Spleen (tissue), 11 donors: ENCODE data around the gene RAPSN. TPM values are rescaled to one million over a fixed set of nuclear protein-coding genes. Genes with fewer than 3 reads are reported as not detected.

Source experiments
- DNase-seq: peaks from one replicate; pipeline ENCODE4 v3.0.0-alpha.2; 2020
- H3K27ac ChIP-seq, 8 donors: fragments of 200-600 bp; sonication (generic) in 7 of 8; 1 replicate in 4 of 8; 2 replicates in 4 of 8; pipeline versions ENCODE4 v1.5.0 to v1.8.0; 2016 to 2021; ENCODE audit warnings: inconsistent platforms in 4 of 8, mild to moderate bottlenecking in 4 of 8, moderate library complexity in 1 of 8
- H3K27me3 ChIP-seq, 7 donors: fragments of 200-600 bp; sonication (generic) in 6 of 7; replicated peaks in 1 of 7; 1 replicate in 4 of 7; 2 replicates in 3 of 7; pipeline versions ENCODE4 v1.5.0 to v1.8.0; 2016 to 2021; ENCODE audit warnings: inconsistent platforms in 3 of 7, mild to moderate bottlenecking in 1 of 7
- H3K36me3 ChIP-seq, 6 donors: fragments of 200-600 bp; sonication (generic) in 5 of 6; 1 replicate in 4 of 6; 2 replicates in 2 of 6; pipeline versions ENCODE4 v1.5.0 to v1.8.0; 2016 to 2021; ENCODE audit warnings: inconsistent platforms in 2 of 6
- H3K4me1 ChIP-seq, 6 donors: fragments of 200-600 bp; sonication (generic) in 5 of 6; 1 replicate in 3 of 6; 2 replicates in 3 of 6; pipeline versions ENCODE4 v1.5.0 to v1.8.0; 2016 to 2021; ENCODE audit warnings: inconsistent platforms in 3 of 6
- H3K4me3 ChIP-seq, 8 donors: fragments of 200-600 bp; sonication (generic) in 7 of 8; 1 replicate in 4 of 8; 2 replicates in 4 of 8; pipeline versions ENCODE4 v1.5.0 to v1.8.0; 2016 to 2021; ENCODE audit warnings: inconsistent platforms in 4 of 8, mild to moderate bottlenecking in 4 of 8, moderate library complexity in 2 of 8
- H3K9me3 ChIP-seq, 8 donors: fragments of 200-600 bp; sonication (generic) in 7 of 8; 1 replicate in 4 of 8; 2 replicates in 4 of 8; pipeline versions ENCODE4 v1.5.0 to v1.8.0; 2016 to 2021; ENCODE audit warnings: inconsistent platforms in 4 of 8
- CTCF ChIP-seq, 11 experiments: fragments of 200-600 bp in 7 of 11; fragments of 450-650 bp in 4 of 11; sonication (generic) in 4 of 11; IDR thresholded peaks in 8 of 11; conservative IDR thresholded peaks in 3 of 11; 1 replicate in 7 of 11; 2 replicates in 4 of 11; pipeline versions ENCODE4 v1.4.0 to v1.8.0; 2016 to 2021; ENCODE audit warnings: antibody characterized with exemption in 11 of 11, inconsistent platforms in 4 of 11, mild to moderate bottlenecking in 1 of 11
- POLR2A ChIP-seq, 3 donors: fragments of 450-650 bp; IDR thresholded peaks; one replicate each; pipeline ENCODE4 v1.5.1; 2017; ENCODE audit warnings: antibody characterized with exemption in 3 of 3, mild to moderate bottlenecking in 1 of 3
- POLR2AphosphoS5 ChIP-seq, 3 donors: sonication (generic); formaldehyde crosslinking; IDR thresholded peaks; one replicate each; pipeline ENCODE4 v1.5.1; 2017; ENCODE audit warnings: antibody characterized with exemption in 3 of 3
- WGBS, 5 donors: extraction: QIAGEN DNeasy Blood & Tissue Kit in 3 of 5; methylation state at CpG; one replicate each; pipeline versions ENCODE4 v1.1.5 to v1.1.7; 2013 to 2018; 5-methylcytosine and 5-hydroxymethylcytosine counted together
- intact Hi-C: fragments of 100-400 bp; cut with DNase I; formaldehyde crosslinking; loops from one replicate; pipeline ENCODE4 v1.15.0; 2023; ENCODE audit warnings: low total_unique reads
- polyA plus RNA-seq, 3 donors: library from polyadenylated mRNA; stranded (reverse); fragments of 200-250 nt; gene quantifications; one replicate each; pipeline ENCODE4 v1.2.1, GENCODE V29; 2013
- total RNA-seq, 7 donors: library from RNA; depleted of rRNA in 3 of 7; stranded (reverse); fragments of >200 nt in 3 of 7; fragmentation: NEBNext Ultra II Directional in 4 of 7; extraction: Animal tissue kit (Norgen Biotek cat#: 25700) in 4 of 7; gene quantifications; one replicate each; pipeline versions ENCODE4 v1.1.0 to v1.2.1, GENCODE V29; 2016 to 2021
- donor health status: healthy with polysubstance abuse.
- donor health status: DM: no; HTN: no; CAD: no; lungs with moderate emphysema.
- donor health status: DM: no; HTN: no; CAD: no.
- donor health status: Bipolar disorder and iron deficiency.
- donor health status: healthy.
- donor health status: DM: no; HTN: no; CAD: no.
- donor health status: DM: yes; HTN: yes; CAD: no.

Gene RAPSN
- total and polyA plus RNA-seq, 10 donors: 0.42 to 1.6 (median 0.96) TPM; not detected in 2

GRCh38 chr11:47495011-47495855 lies 46.3 kb upstream of the RAPSN start:
- peaks cover 14 to 65% (median 42%) of the 10 kb centered on the region in 6 donors for H3K4me1 ChIP-seq
- WGBS, 5 donors: 71 to 86% (median 77%) methylated on average over 4 of the region's 4 CpGs
- H3K4me3 ChIP-seq: no peak overlapping the region
- H3K27ac ChIP-seq: no peak overlapping the region
- TF ChIP-seq CTCF (IDR thresholded peaks at IDR 0.05 in 8 of 11, conservative IDR thresholded peaks at IDR 0.05 in 3 of 11) (no peak), POLR2A (IDR thresholded peaks at IDR 0.05) (no peak), POLR2AphosphoS5 (IDR thresholded peaks at IDR 0.05) (no peak)
- peaks cover 0 to 65% (median 9%) of the 10 kb centered on the region in 6 donors for H3K36me3 ChIP-seq
- no peaks in the 10 kb centered on the region for H3K9me3 ChIP-seq
- H3K27me3 ChIP-seq: no peaks in the 10 kb centered on the region
- DNase-seq: no peak
- intact Hi-C loops: no loop called here

GRCh38 chr11:47489395-47489755 lies 40.4 kb upstream of the RAPSN start:
- Histone ChIP-seq H3K27me3 (no peaks in the 10 kb centered on the region), H3K27ac (no peak overlapping the region), H3K36me3 (peaks cover 0 to 78% (median 44%) of the 10 kb centered on the region in 6 donors), H3K9me3 (no peaks in the 10 kb centered on the region), H3K4me3 (no peak overlapping the region), H3K4me1 (peaks cover 2 to 31% (median 13%) of the 10 kb centered on the region in 6 donors)
- TF ChIP-seq POLR2AphosphoS5 (IDR thresholded peaks at IDR 0.05): no peak
- TF ChIP-seq POLR2A (IDR thresholded peaks at IDR 0.05): no peak
- TF ChIP-seq CTCF (IDR thresholded peaks at IDR 0.05 in 8 of 11, conservative IDR thresholded peaks at IDR 0.05 in 3 of 11): no peak
- no peak for DNase-seq
- intact Hi-C loops: no loop called here
- WGBS, 5 donors: 74 to 86% (median 82%) methylated on average over 2 of the region's 2 CpGs

GRCh38 chr11:47488674-47489394 lies 39.9 kb upstream of the RAPSN start:
- intact Hi-C loops: no loop called here
- no peaks in the 10 kb centered on the region for H3K27me3 ChIP-seq
- 83 to 90% (median 86%) methylated on average over 6 of the region's 6 CpGs for WGBS, 5 donors
- peak overlapping the region in 2 of 8 donors; percentile 15 to 25 for H3K27ac ChIP-seq
- H3K4me3 ChIP-seq: no peak overlapping the region
- H3K36me3 ChIP-seq: peaks cover 0 to 79% (median 47%) of the 10 kb centered on the region in 6 donors
- H3K9me3 ChIP-seq: no peaks in the 10 kb centered on the region
- H3K4me1 ChIP-seq: peaks cover 2 to 25% (median 13%) of the 10 kb centered on the region in 6 donors
- no peak for DNase-seq
- no peak for TF ChIP-seq POLR2AphosphoS5 (IDR thresholded peaks at IDR 0.05)
- TF ChIP-seq CTCF (IDR thresholded peaks at IDR 0.05 in 8 of 11, conservative IDR thresholded peaks at IDR 0.05 in 3 of 11): no peak
- no peak for TF ChIP-seq POLR2A (IDR thresholded peaks at IDR 0.05)

GRCh38 chr11:47488111-47488510 lies 39.2 kb upstream of the RAPSN start:
- Histone ChIP-seq H3K4me3 (no peak overlapping the region), H3K36me3 (peaks cover 0 to 82% (median 54%) of the 10 kb centered on the region in 6 donors), H3K27ac (peak overlapping the region in 3 of 8 donors; percentile 15 to 25 (median 25)), H3K9me3 (no peaks in the 10 kb centered on the region), H3K4me1 (peaks cover 2 to 25% (median 13%) of the 10 kb centered on the region in 6 donors), H3K27me3 (no peaks in the 10 kb centered on the region)
- no peak for DNase-seq
- 70 to 83% (median 75%) methylated on average over 3 of the region's 3 CpGs for WGBS, 5 donors
- no peak for TF ChIP-seq POLR2A (IDR thresholded peaks at IDR 0.05)
- TF ChIP-seq CTCF (IDR thresholded peaks at IDR 0.05 in 8 of 11, conservative IDR thresholded peaks at IDR 0.05 in 3 of 11): no peak
- TF ChIP-seq POLR2AphosphoS5 (IDR thresholded peaks at IDR 0.05): no peak
- intact Hi-C loops: no loop called here
